HG03354 (cell line): ENCODE measurements around the gene RALGPS1.

Experiments
- ATAC-seq: cut with Tn5 transposase; IDR thresholded peaks from one replicate; pipeline ENCODE4 v1.9.1; 2021; ENCODE audit warnings: mild to moderate bottlenecking; ENCODE audit not compliant: unreplicated experiment, poor library complexity, severe bottlenecking

Gene RALGPS1

GRCh38 chr9:126953041-126953809 lies 38.6 kb downstream of the RALGPS1 start:
- ATAC-seq, result no peak

GRCh38 chr9:126955811-126956210 lies 41.2 kb downstream of the RALGPS1 start:
- no peak for ATAC-seq

- ATAC-seq, result no peak
Measured at GRCh38 chr9:126956917-126957686, 42.5 kb downstream of the RALGPS1 start.

GRCh38 chr9:126957687-126958053 lies 43.1 kb downstream of the RALGPS1 start:
- no peak for ATAC-seq

GRCh38 chr9:126959336-126959735 lies 44.8 kb downstream of the RALGPS1 start:
- ATAC-seq, result no peak

- ATAC-seq, result no peak
Measured at GRCh38 chr9:126959917-126960316, 45.3 kb downstream of the RALGPS1 start.

GRCh38 chr9:126962336-126962735 lies 47.8 kb downstream of the RALGPS1 start:
- no peak for ATAC-seq

GRCh38 chr9:126965077-126965476 lies 50.5 kb downstream of the RALGPS1 start:
- ATAC-seq, result no peak

GRCh38 chr9:126965541-126966428 lies 51.2 kb downstream of the RALGPS1 start:
- no peak for ATAC-seq

- no peak for ATAC-seq
Measured at GRCh38 chr9:126971261-126971660, 56.7 kb downstream of the RALGPS1 start.

GRCh38 chr9:126973651-126974529 lies 59.3 kb downstream of the RALGPS1 start:
- no peak for ATAC-seq

GRCh38 chr9:126974594-126974993 lies 60.0 kb downstream of the RALGPS1 start:
- no peak for ATAC-seq

GRCh38 chr9:126975327-126976220 lies 61.0 kb downstream of the RALGPS1 start:
- no peak for ATAC-seq

- no peak for ATAC-seq
Measured at GRCh38 chr9:126979461-126979860, 64.9 kb downstream of the RALGPS1 start.

GRCh38 chr9:126980231-126980630 lies 65.6 kb downstream of the RALGPS1 start:
- no peak for ATAC-seq

- no peak for ATAC-seq
Measured at GRCh38 chr9:126981218-126981617, 66.6 kb downstream of the RALGPS1 start.

GRCh38 chr9:126982215-126983002 lies 67.8 kb downstream of the RALGPS1 start:
- ATAC-seq, result no peak

GRCh38 chr9:126983767-126984166 lies 69.2 kb downstream of the RALGPS1 start:
- no peak for ATAC-seq
